ENCODE data around the gene TTC22. TPM values are rescaled to one million over a fixed set of nuclear protein-coding genes. Genes with fewer than 3 reads are reported as not detected.
A peak's percentile ranks its signal among the peaks of the same experiment; 100 is the strongest.

TTC22 gene
- total RNA-seq, 2 experiments from 2014 or later: 9.1 to 17.9 TPM

DNA sequence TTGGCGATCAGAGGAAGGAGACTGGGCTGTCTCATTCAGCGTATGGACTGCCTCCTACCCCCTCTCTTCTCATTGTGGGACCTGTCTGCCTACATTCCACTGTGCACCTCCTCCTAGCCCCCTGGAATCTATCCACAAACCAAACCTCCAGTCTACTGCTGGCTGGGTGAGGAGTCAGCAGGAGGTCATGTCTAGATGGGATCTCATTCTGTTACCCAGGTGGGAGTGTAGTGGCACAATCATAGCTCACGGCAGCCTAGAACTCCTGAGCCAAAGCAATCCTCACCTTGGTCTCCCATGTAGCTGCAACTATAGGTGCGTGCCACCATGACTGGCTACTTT, 18.0 kb upstream of the TTC22 start:
- Mint-ChIP-seq H3K4me3 (no peak overlapping the region), H3K27ac (no peak overlapping the region), H3K36me3 (peaks cover 10% of the 10 kb centered on the region), H3K9me3 (ENCODE audit: low read depth) (peaks cover 9% of the 10 kb centered on the region), H3K4me1 (peaks cover 23% of the 10 kb centered on the region), H3K27me3 (peaks cover 12% of the 10 kb centered on the region)
- DNase-seq (no peak), ATAC-seq (peak; percentile 27)
- CTCF ChIA-PET: interaction anchor here (0.9 kb wide), 1 partner anchor 18 kb away, joined by 3 read pairs; no protein-coding TSS in a partner anchor

DNA sequence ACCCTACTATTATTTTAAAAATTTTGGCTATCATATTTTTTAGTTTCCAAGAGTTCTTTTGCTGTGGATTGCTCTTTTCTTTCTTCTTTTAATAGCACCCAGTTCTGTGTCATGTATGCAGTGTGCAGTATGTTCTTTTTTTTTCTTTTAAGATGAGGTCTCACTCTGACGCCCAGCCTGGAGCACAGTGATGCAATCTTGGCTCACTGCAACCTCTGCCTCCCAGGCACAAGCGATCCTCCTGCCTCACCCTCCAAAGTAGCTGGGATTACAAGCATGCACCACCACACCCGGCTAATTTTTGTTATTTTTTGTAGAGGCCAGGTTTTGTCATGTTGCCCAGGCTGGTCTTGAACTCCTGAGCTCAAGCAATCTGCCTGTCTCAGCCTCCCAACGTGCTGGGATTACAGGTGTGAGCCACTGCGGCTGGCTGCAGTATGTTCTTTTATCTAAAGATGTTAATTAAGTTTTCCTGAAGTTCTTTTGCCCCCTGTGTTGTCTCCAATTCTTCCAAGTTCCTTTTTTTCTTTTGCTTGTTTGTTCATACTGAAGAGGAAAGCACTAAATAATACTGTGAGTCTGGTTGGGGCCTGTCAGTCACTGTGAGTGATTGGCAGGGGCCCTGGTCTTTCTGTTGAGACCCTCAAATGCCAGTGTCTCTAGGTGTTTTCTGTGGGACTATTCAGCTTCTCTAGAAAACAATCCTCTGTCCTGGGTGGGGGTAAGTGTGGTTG, 17.5 kb upstream of the TTC22 start:
- Mint-ChIP-seq H3K36me3 (peaks cover 7% of the 10 kb centered on the region), H3K4me3 (no peak overlapping the region), H3K27ac (no peak overlapping the region), H3K27me3 (peaks cover 12% of the 10 kb centered on the region), H3K9me3 (ENCODE audit: low read depth) (peaks cover 5% of the 10 kb centered on the region), H3K4me1 (peaks cover 27% of the 10 kb centered on the region)
- CTCF ChIA-PET: no interaction called here
- no peak for DNase-seq
- ATAC-seq: no peak

DNA sequence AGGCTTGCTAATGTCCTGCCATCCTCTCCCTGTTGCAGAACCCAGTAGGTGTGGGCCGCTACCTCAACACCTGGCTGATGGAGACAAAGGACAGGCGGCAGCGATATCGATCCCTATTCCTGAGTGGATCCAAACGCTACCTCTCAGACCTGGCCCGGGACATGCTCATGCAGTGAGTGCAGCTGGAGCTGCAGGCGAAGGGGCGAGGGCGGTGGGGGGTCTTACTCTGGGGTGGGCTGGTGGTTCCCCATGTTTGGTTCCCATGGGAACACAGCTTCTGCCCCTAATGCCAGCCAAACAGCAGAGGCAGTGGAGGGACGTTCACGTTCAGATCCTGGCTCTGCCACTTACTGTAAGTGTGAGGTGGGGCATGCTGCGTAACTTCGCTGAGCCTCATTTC, 15.8 kb upstream of the TTC22 start:
- CTCF ChIA-PET: no interaction called here

DNA sequence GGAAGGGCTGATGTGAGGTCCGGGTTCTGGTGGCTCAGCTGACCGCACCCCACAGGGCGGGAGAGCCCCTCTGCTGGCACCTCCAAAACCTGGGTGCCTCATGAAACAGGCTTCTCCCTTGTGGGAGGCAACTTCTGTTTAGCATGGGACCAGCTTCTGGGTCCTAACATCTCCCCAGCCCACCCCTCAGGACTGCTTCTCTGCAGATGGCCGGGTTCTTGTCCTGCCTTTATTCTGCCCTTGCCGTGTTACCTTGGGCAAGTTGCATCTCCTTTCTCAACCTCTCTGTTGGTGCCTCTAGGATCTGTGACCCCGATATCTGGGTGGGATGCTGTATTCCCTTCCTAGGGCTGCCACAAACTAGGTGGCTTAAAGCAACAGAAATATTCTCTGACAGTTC, 15.0 kb upstream of the TTC22 start:
- peaks cover 4% of the 10 kb centered on the region for H3K27me3 Mint-ChIP-seq
- ATAC-seq: no peak
- no peaks in the 10 kb centered on the region for H3K9me3 Mint-ChIP-seq (ENCODE audit: low read depth)
- H3K4me3 Mint-ChIP-seq: no peak overlapping the region
- CTCF ChIA-PET: interaction anchor here (1.1 to 1.7 kb wide), 2 partner anchors 9 to 144 kb away, joined by 4 to 5 read pairs; no protein-coding TSS in a partner anchor
- DNase-seq: peak; percentile 37
- no peaks in the 10 kb centered on the region for H3K36me3 Mint-ChIP-seq
- H3K4me1 Mint-ChIP-seq: peaks cover 47% of the 10 kb centered on the region
- H3K27ac Mint-ChIP-seq: no peak overlapping the region

More for the DNA sequence above, 15.8 kb upstream of the TTC22 start:
- Mint-ChIP-seq H3K27ac (no peak overlapping the region), H3K4me1 (peaks cover 44% of the 10 kb centered on the region), H3K9me3 (ENCODE audit: low read depth) (no peaks in the 10 kb centered on the region), H3K4me3 (no peak overlapping the region), H3K36me3 (no peaks in the 10 kb centered on the region), H3K27me3 (peaks cover 7% of the 10 kb centered on the region)
- ATAC-seq (no peak), DNase-seq (peak; percentile 38)

DNA sequence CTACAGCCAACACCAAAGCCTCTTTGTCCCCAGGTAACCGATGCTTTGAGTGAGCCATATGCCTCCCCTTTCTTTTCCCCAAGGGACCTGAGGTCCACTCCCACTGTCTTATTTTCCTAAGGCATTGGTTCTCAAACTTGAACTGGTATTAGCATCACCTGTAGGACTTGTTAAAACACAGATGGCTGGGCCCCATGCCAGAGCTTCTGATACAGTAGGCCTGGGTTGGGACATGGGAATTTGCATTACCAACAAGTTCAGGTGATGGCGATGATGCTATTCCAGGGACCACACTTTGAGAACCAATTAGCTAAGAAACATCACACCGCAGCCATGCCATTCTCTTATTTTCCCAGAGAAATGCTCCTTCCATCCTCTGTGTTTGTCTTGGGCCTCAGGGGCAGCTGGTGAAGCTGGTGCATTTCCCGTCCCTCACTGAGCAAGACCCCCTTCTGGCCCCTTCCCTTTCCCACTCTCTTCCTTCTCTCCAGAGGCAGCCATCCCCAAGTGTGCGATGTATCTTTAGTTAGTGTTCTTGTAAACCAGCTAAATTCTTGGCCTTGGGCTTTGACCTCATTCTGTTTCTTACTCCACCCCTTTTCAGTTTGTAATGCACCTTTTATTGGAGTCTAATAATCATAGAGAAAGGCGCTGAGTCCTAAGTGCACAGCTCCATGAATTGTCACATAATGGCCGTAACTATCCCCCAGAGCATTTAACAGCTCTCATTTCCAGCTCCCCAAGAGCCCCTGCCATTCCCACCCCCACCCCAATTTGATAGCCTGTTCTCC, 14.2 kb upstream of the TTC22 start:
- Mint-ChIP-seq H3K36me3 (no peaks in the 10 kb centered on the region), H3K27ac (no peak overlapping the region)
- CTCF ChIA-PET: interaction anchor here (1.1 to 1.7 kb wide), 3 partner anchors 8 to 143 kb away, joined by 4 to 5 read pairs (median 4); no protein-coding TSS in a partner anchor

DNA sequence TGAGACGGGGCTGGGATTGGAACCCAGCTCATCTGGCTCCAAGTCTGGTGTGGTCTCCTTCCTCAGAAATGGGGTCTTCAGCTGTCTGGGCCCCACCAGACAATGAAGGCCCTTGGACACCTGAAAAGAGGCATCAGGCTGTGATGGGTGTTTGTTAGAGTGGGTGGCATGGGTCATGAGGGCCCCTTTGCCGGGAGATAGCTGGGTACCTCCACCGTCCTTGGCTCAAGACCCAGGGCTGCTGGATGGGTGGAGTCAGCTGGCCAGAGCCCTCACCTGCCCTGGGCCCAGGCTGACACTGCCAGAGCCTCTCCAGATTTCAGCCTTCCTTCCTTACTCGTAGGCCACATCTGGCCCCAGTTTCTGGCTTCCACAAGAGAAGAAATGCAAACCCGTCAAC, 13.4 kb upstream of the TTC22 start:
- H3K9me3 Mint-ChIP-seq (ENCODE audit: low read depth): no peaks in the 10 kb centered on the region
- no peak for DNase-seq
- CTCF ChIA-PET: interaction anchor here (1.1 to 3.6 kb wide), 4 partner anchors 13 to 143 kb away, joined by 4 to 19 read pairs (median 4); partner anchors contain the start of gene DHCR24
- no peaks in the 10 kb centered on the region for H3K27me3 Mint-ChIP-seq
- ATAC-seq: no peak
- H3K4me3 Mint-ChIP-seq: no peak overlapping the region
- peaks cover 60% of the 10 kb centered on the region for H3K4me1 Mint-ChIP-seq
- no peak overlapping the region for H3K27ac Mint-ChIP-seq
- no peaks in the 10 kb centered on the region for H3K36me3 Mint-ChIP-seq

More for the DNA sequence above, 14.2 kb upstream of the TTC22 start:
- Mint-ChIP-seq H3K4me1 (peaks cover 55% of the 10 kb centered on the region), H3K9me3 (ENCODE audit: low read depth) (no peaks in the 10 kb centered on the region), H3K27me3 (peaks cover 2% of the 10 kb centered on the region), H3K4me3 (no peak overlapping the region)
- DNase-seq (no peak), ATAC-seq (no peak)

DNA sequence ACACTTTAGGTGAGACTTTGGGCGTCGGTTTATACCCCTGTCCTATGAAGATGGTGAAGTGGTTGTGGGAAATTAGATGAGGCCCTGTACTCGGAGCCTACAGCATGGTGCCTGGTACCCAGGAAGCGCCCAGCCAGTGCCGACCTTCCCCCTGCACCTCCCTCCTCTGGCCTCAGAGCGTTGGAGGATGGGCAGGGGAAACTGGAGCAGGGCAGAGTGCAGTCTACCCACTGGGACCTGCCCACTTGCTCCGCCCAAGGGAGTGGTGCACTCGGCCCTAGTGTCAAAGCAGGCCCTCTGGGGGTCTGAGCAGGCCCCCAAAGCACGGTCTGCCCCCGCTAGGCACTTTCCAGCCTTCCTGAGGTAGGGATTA, 13.0 kb upstream of the TTC22 start:
- peaks cover 65% of the 10 kb centered on the region for H3K4me1 Mint-ChIP-seq
- H3K36me3 Mint-ChIP-seq: no peaks in the 10 kb centered on the region
- no peaks in the 10 kb centered on the region for H3K9me3 Mint-ChIP-seq (ENCODE audit: low read depth)
- CTCF ChIA-PET: interaction anchor here (1.0 to 3.6 kb wide), 6 partner anchors 9 to 142 kb away, joined by 3 to 30 read pairs (median 4); partner anchors contain the start of genes DHCR24 and TTC22
- no peak for ATAC-seq
- DNase-seq: no peak
- H3K4me3 Mint-ChIP-seq: no peak overlapping the region
- peak overlapping the region; percentile 84 for H3K27ac Mint-ChIP-seq
- H3K27me3 Mint-ChIP-seq: no peaks in the 10 kb centered on the region

DNA sequence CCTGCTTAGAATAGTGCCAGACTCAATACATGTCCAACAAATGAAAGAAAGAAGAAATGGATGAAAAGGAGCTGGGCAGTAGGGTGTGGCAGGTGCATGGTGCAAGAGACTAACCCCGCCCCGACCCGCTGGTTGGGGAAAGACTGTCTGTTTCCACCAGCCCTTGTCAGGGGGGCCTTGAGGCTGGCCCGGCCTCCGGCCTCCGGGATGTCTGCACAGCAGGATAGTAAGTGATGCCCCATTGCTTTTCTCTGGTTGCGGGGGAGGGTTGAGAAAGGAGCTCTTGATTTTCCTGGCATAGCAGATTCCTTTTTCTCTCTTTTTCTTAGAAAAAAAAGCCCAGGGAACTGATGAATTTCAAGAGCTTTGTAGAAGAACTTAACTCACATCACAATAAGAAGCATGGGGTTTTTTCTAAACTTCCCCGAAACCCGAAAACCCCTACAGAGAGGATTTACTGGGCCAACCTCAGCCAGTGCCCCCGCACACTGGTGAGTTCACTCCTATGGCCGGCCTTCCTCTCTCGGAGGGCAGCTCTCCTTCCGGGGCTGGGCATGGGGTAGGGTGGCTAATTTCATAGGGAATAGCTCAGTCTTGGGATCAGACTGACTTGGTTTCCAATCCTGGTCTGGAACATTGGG, 12.5 kb upstream of the TTC22 start:
- Mint-ChIP-seq H3K27ac (peak overlapping the region; percentile 84), H3K9me3 (ENCODE audit: low read depth) (no peaks in the 10 kb centered on the region), H3K4me1 (peaks cover 67% of the 10 kb centered on the region), H3K4me3 (peak overlapping the region; percentile 31), H3K27me3 (no peaks in the 10 kb centered on the region), H3K36me3 (no peaks in the 10 kb centered on the region)
- DNase-seq (peak; percentile 62), ATAC-seq (peak; percentile 43)
- CTCF ChIA-PET: interaction anchor here (1.0 to 3.6 kb wide), 6 partner anchors 9 to 142 kb away, joined by 3 to 30 read pairs (median 4); partner anchors contain the start of genes DHCR24 and TTC22

DNA sequence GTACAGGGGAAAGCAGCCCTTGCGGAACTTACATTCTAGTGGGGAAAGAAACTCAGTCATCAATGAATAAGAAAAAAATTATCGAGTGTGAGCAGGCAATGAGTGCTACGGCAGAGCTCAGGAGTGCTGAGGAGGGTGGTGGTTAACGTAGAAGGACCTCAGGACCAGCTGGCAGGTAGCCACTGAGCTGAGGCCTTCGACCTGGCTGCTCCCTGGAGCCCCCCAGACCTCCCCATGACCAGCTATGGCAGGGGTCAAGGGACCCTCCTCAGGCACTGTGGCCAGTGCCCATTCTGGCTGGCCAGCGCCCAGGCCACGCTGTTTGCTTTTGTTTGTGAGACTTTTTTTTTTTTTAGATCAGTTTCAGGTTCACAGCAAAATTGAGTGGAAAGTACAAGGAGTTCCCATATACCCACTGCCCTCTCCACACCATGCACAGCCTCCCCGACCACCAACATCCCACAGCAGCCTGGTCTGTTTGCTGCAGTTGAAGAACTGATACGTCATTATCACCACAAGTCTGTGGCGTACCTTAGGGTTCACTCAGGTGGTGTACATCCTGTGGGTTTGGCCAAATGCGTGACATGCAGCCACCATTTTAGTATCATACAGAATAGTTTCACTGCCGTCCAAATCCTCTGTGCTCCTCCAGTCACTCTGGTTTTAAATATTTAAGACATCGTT, 11.8 kb upstream of the TTC22 start:
- no peaks in the 10 kb centered on the region for H3K9me3 Mint-ChIP-seq (ENCODE audit: low read depth)
- peak overlapping the region; percentile 84 for H3K27ac Mint-ChIP-seq
- DNase-seq (peak; percentile 90), ATAC-seq (peak; percentile 75)
- no peaks in the 10 kb centered on the region for H3K36me3 Mint-ChIP-seq
- no peaks in the 10 kb centered on the region for H3K27me3 Mint-ChIP-seq
- CTCF ChIA-PET: interaction anchor here (1.0 to 3.6 kb wide), 9 partner anchors 8 to 313 kb away, joined by 3 to 30 read pairs (median 4); partner anchors contain the start of genes DHCR24 and TTC22
- H3K4me3 Mint-ChIP-seq: peak overlapping the region; percentile 31
- H3K4me1 Mint-ChIP-seq: peaks cover 70% of the 10 kb centered on the region

DNA sequence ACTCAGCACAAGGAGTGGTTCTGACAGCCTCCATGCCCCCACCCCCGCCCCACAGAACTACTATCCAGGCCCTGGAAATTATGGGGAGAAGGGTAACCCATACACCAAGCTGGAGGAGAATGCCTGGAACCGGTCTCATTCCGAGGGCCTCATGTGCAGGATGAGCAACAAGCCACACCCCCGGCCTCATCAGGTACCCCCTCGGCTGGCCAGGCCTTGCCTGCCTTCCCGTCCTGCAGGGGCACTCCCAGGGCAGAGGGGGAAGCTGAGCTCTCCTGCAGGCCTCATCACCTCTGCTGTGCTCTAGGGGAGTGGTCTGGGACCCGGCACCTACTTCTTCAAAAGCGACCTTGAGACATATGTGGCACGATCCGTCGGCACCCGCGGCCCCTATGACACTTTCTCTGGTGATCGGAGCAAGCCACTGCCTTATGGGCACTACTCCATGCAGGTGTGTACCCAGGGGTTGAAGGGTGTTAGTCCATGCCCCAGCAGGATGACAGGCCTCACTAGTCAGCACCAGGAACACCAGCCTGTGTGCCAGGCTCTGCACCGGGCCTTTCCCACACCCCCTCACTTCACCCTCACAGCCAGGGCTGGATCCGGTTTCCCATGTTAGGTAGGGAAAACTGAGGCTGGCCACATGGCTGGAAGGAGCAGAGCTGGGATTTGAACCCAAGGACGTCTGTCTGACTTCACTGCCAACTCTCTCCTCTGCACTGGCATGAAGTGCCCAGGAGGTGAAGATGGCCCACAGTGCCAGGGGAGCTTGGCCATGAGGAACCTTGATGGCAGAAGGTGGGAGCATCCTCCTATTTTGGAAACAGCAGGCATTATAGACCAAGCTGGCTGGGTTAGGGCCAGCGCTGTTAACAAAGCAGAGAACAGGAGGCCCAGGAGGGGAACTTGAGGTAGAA, 10.9 kb upstream of the TTC22 start:
- no peaks in the 10 kb centered on the region for H3K27me3 Mint-ChIP-seq
- H3K9me3 Mint-ChIP-seq (ENCODE audit: low read depth): no peaks in the 10 kb centered on the region
- peak overlapping the region; percentile 84 for H3K27ac Mint-ChIP-seq
- DNase-seq (no peak), ATAC-seq (no peak)
- H3K36me3 Mint-ChIP-seq: no peaks in the 10 kb centered on the region
- no peak overlapping the region for H3K4me3 Mint-ChIP-seq
- peaks cover 73% of the 10 kb centered on the region for H3K4me1 Mint-ChIP-seq
- CTCF ChIA-PET: interaction anchor here (0.6 to 3.6 kb wide), 9 partner anchors 12 to 323 kb away, joined by 3 to 30 read pairs (median 3); partner anchors contain the start of gene TTC22

DNA sequence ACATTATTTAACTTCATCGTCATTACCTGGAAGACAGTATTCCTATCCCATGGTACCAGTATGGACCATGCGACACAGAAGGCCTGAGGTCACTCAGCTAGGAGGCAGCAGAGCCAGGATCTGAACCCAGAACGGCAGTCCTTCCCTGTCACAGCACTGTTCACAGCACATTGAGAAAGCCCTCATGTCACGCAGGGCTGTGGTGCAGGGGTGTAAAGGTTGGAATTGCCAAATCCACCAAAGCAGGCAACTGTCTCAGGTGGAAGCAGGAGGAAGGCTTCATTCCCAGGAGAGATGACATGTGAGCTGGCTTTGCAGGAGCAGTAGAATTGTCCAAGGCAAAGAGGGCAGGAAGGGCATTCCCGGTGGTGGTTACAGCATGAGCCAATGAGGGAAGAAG, 9.9 kb upstream of the TTC22 start:
- H3K27me3 Mint-ChIP-seq: no peaks in the 10 kb centered on the region
- ATAC-seq: no peak
- DNase-seq: no peak
- no peak overlapping the region for H3K4me3 Mint-ChIP-seq
- no peaks in the 10 kb centered on the region for H3K36me3 Mint-ChIP-seq
- H3K4me1 Mint-ChIP-seq: peaks cover 78% of the 10 kb centered on the region
- no peaks in the 10 kb centered on the region for H3K9me3 Mint-ChIP-seq (ENCODE audit: low read depth)
- CTCF ChIA-PET: interaction anchor here (0.9 to 3.6 kb wide), 7 partner anchors 11 to 690 kb away, joined by 3 to 30 read pairs (median 7); partner anchors contain the start of gene TTC22
- no peak overlapping the region for H3K27ac Mint-ChIP-seq
